Left lung (tissue), 10 donors: Measurements from ENCODE around the gene CD247. TPM values are rescaled to one million over a fixed set of nuclear protein-coding genes. Genes with fewer than 3 reads are reported as not detected.
A peak's percentile ranks its signal among the peaks of the same experiment; 100 is the strongest.

Source experiments
- ATAC-seq: fragments of 200-7000 bp; cut with Tn5 transposase; one replicate; pipeline ENCODE4 v1.9.1; 2020; ENCODE audit warnings: moderate library complexity
- DNase-seq, 4 donors: peaks; one replicate each; pipeline ENCODE4 v3.0.0-alpha.2; 2013 to 2020
- H3K27ac ChIP-seq, 2 donors: fragments of 200-600 bp; sonication (generic) in 1 of 2; one replicate each; pipeline versions ENCODE4 v1.5.0 to v1.8.0; 2020 to 2021
- H3K27me3 ChIP-seq, 2 donors: fragments of 200-600 bp; sonication (generic) in 1 of 2; one replicate each; pipeline versions ENCODE4 v1.5.0 to v1.8.0; 2020 to 2021
- H3K36me3 ChIP-seq, 2 donors: fragments of 200-600 bp; sonication (generic) in 1 of 2; one replicate each; pipeline versions ENCODE4 v1.5.0 to v1.8.0; 2020 to 2021
- H3K4me1 ChIP-seq, 2 donors: fragments of 200-600 bp; one replicate each; pipeline ENCODE4 v1.8.0; 2021
- H3K4me3 ChIP-seq, 2 donors: fragments of 200-600 bp; sonication (generic) in 1 of 2; one replicate each; pipeline versions ENCODE4 v1.5.0 to v1.8.0; 2020 to 2021; ENCODE audit warnings: mild to moderate bottlenecking in 1 of 2
- H3K9me3 ChIP-seq, 2 donors: fragments of 200-600 bp; sonication (generic) in 1 of 2; one replicate each; pipeline versions ENCODE4 v1.5.0 to v1.8.0; 2020 to 2021
- intact Hi-C, 2 donors: fragments of 100-400 bp; cut with DNase I; formaldehyde crosslinking; loops; one replicate each; pipeline versions ENCODE4 v1.11.2 to v1.14.2; 2022
- polyA plus RNA-seq, 6 donors: library from polyadenylated mRNA; unstranded; fragments of 120-200 nt; gene quantifications; one replicate each; pipeline ENCODE4 v1.2.1, GENCODE V29; 2013; ENCODE audit not compliant: insufficient read length in 6 of 6
- total RNA-seq, 2 donors: library from RNA; stranded (reverse); fragmentation: NEBNext Ultra II Directional; extraction: Animal tissue kit (Norgen Biotek cat#: 25700); gene quantifications; one replicate each; pipeline ENCODE4 v1.2.1, GENCODE V29; 2021
- TF ChIP-seq, protein P1 (sequence below), 2 donors: fragments of 200-600 bp; sonication (generic) in 1 of 2; IDR thresholded peaks; one replicate each; pipeline versions ENCODE4 v1.5.0 to v1.8.0; 2021; ENCODE audit warnings: antibody characterized with exemption in 2 of 2
- donor health status: DM: no; HTN: yes; CAD: no.
- donor health status: DM: no; HTN: no; CAD: no.

The CD247 gene
- total and polyA plus RNA-seq, 8 donors: 1.3 to 5.6 (median 1.9) TPM

DNA sequence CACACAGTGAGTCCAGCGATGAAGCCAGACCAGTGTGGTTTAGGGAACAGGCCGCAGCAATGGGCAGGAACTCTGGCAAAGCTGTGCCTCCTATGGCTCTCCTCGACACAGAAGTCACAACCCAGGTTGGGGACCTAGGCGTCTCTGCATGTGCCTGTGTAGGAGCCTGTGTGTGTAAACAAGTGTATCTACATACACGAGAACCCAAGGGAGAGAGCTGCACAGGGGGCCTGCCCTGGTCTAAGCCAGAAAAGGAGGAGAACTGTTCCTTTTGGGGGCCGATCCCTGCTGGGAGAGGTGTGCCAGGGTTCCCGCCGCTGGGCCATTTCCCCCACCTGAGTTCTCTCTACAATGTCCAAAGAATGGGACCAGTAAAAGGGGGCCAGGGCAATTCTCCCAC lies 56.0 kb downstream of the CD247 start:
- TF ChIP-seq, protein P1, sequence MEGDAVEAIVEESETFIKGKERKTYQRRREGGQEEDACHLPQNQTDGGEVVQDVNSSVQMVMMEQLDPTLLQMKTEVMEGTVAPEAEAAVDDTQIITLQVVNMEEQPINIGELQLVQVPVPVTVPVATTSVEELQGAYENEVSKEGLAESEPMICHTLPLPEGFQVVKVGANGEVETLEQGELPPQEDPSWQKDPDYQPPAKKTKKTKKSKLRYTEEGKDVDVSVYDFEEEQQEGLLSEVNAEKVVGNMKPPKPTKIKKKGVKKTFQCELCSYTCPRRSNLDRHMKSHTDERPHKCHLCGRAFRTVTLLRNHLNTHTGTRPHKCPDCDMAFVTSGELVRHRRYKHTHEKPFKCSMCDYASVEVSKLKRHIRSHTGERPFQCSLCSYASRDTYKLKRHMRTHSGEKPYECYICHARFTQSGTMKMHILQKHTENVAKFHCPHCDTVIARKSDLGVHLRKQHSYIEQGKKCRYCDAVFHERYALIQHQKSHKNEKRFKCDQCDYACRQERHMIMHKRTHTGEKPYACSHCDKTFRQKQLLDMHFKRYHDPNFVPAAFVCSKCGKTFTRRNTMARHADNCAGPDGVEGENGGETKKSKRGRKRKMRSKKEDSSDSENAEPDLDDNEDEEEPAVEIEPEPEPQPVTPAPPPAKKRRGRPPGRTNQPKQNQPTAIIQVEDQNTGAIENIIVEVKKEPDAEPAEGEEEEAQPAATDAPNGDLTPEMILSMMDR (IDR thresholded peaks at IDR 0.05): no peak
- Histone ChIP-seq H3K36me3 (no peaks in the 10 kb centered on the region), H3K27ac (no peak overlapping the region), H3K27me3 (no peaks in the 10 kb centered on the region), H3K9me3 (no peaks in the 10 kb centered on the region), H3K4me3 (no peak overlapping the region), H3K4me1 (no peaks in the 10 kb centered on the region)
- intact Hi-C loops: no loop called here
- no peak for ATAC-seq
- DNase-seq: peak in 1 of 4 donors; percentile 19

GRCh38 chr1:167460836-167461235 lies 57.5 kb downstream of the CD247 start:
- Histone ChIP-seq H3K36me3 (no peaks in the 10 kb centered on the region), H3K27me3 (no peaks in the 10 kb centered on the region), H3K4me1 (no peaks in the 10 kb centered on the region), H3K27ac (no peak overlapping the region), H3K9me3 (no peaks in the 10 kb centered on the region), H3K4me3 (no peak overlapping the region)
- ATAC-seq (no peak), DNase-seq (no peak)
- intact Hi-C loops: no loop called here
- TF ChIP-seq, protein P1 (IDR thresholded peaks at IDR 0.05): no peak

DNA sequence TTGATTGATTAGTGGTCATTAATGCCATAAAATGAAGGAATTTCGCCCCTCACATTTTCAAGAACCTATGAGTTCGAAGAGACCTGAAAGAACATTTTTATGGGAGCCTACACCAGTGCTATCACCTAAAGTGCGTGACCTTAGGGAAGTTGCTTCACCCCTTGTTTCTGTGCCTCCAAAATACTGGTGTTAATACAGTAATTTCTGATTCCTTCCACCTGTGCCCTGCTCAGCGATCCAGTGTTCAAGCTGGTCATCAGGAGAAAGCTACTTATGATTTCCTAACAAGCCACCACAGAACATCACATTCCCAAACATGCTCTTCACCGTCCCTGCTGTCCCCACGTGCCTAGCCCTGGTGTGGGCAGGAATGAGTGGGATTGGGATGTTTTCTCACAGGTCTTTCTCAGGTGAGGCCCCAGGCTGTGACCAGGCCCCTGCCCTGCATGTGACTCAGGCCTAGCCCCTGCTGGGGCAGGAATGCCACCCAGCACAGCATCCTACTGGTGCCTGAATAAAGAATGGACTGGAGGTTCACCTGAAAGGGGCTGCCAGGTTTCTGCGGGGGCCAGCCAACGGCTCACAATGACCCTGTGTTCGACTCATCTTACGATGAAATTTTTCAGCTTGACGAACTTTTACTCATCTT lies 60.3 kb downstream of the CD247 start:
- intact Hi-C loops: no loop called here
- Histone ChIP-seq H3K27me3 (peaks cover 0 to 10% of the 10 kb centered on the region in 2 donors), H3K4me1 (peaks cover 0 to 11% of the 10 kb centered on the region in 2 donors), H3K4me3 (no peak overlapping the region), H3K9me3 (no peaks in the 10 kb centered on the region), H3K27ac (no peak overlapping the region), H3K36me3 (no peaks in the 10 kb centered on the region)
- ATAC-seq (no peak), DNase-seq (no peak)
- TF ChIP-seq, protein P1 (IDR thresholded peaks at IDR 0.05): no peak

DNA sequence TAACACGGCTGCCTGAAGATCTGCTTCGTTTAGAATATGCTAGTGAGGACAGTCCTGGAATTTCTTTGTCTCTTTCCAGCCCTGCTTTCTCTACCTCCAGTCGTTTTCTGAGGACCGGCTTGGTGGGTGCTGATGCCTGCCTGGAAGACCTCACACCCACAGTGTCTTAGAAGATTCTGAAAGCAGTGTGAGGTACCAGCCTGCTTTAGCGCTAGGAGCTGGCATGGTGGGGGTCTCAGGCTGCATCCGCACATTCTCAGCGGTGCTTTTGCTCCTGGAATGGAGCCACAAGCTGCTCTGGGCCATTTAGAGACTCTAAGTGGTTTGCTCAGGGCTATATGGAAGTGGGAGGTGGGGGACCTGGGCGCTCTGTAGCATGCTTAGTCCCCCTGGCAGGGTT lies 61.4 kb downstream of the CD247 start:
- Histone ChIP-seq H3K36me3 (no peaks in the 10 kb centered on the region), H3K27me3 (peaks cover 0 to 10% of the 10 kb centered on the region in 2 donors), H3K4me1 (peaks cover 0 to 11% of the 10 kb centered on the region in 2 donors), H3K4me3 (no peak overlapping the region), H3K27ac (no peak overlapping the region), H3K9me3 (no peaks in the 10 kb centered on the region)
- TF ChIP-seq, protein P1 (IDR thresholded peaks at IDR 0.05): no peak
- no peak for ATAC-seq
- intact Hi-C loops: no loop called here
- DNase-seq: no peak

DNA sequence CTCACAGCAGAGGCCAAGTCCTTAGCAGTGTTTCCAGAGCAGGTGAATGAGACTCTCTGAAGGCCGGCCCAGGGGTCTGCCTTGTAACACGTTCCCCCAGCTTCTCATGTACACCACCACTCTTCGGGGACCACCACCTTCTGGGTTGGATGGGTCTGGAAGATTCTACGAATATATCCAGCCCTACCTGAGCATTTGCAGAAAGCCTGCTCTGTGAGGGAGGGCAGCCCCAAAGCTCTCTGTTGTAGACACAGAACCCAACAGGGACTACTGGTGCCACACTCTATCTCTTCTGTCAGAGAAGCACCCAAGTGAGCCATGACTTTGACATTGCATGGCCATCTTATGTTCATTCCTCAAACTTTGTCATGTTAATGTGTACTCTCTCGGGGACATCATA lies 61.8 kb downstream of the CD247 start:
- ATAC-seq (no peak), DNase-seq (no peak)
- H3K4me3 ChIP-seq: no peak overlapping the region
- TF ChIP-seq, protein P1 (IDR thresholded peaks at IDR 0.05): no peak
- intact Hi-C loops: no loop called here
- H3K27me3 ChIP-seq: peaks cover 0 to 10% of the 10 kb centered on the region in 2 donors
- no peaks in the 10 kb centered on the region for H3K36me3 ChIP-seq
- H3K4me1 ChIP-seq: peaks cover 0 to 11% of the 10 kb centered on the region in 2 donors
- no peak overlapping the region for H3K27ac ChIP-seq
- no peaks in the 10 kb centered on the region for H3K9me3 ChIP-seq
